Fibroblast of peridontal ligament (primary cell): ENCODE measurements around the gene TBC1D1.

Experiments
- DNase-seq: peaks from one replicate; pipeline ENCODE4 v3.0.0-alpha.2; 2010; ENCODE audit errors: extremely low read depth

The TBC1D1 gene

DNA sequence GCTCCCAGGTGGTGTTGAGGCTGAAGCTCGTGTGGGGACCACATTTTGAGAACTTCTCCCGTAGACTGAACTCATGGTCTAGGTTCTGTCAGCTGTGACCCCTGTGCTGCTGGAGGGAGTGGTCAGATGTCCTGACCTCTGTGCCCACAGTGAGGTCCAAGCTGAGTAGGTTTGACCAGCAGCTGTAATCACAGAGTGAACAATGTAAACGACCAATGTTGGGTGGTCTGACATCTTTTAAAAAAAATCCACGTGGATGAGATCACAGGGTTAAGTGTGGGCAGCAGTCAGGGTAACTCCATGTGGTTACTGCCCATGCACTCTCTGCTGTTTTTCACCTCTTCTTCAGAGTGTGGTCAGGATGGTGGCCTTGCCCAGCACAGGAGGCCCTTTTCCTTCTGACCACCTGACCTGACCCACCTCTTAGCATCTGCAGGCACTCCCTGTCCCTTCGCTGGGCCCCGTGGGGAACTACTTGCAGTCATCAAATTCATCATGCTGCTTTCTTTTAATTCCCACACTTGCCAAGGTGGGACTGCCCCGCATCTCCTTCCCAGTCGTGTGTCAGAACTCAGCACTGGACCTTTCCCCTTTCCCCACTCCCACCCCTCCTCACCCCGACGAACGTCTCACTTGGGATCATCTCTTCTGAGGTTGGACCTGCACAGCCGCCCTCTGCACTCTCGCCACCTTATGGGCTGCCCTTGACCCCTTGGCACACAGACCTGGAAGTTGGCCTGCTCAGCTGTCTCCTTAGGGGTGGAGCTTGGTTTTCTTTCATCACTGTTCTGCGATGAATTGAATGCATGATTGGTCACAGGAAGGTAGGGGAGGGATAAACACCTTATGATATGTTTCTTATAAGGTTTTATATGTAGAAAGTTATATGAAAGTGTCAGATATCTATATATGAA is 189.4 kb downstream of the TBC1D1 start:
- DNase-seq: no peak

DNA sequence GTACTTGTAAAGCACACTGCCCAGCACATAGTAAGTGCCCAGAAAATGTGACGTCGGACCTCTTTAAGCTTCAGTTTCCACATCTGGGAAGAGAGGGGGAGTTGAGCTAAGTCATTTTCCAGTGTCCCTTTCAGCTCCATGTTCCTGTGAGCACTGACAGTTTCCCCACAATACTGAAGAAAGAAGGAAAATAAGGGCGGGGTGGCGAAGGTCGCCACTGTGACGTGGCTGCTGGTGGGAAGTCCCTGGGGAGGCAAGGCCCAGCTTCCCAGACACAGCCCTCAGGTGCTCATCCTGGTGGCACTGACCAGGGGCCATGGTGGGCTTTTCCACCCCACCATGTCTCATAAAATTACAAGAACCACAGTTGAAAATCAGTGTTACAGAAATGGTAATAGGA is 191.1 kb downstream of the TBC1D1 start:
- DNase-seq: no peak

DNA sequence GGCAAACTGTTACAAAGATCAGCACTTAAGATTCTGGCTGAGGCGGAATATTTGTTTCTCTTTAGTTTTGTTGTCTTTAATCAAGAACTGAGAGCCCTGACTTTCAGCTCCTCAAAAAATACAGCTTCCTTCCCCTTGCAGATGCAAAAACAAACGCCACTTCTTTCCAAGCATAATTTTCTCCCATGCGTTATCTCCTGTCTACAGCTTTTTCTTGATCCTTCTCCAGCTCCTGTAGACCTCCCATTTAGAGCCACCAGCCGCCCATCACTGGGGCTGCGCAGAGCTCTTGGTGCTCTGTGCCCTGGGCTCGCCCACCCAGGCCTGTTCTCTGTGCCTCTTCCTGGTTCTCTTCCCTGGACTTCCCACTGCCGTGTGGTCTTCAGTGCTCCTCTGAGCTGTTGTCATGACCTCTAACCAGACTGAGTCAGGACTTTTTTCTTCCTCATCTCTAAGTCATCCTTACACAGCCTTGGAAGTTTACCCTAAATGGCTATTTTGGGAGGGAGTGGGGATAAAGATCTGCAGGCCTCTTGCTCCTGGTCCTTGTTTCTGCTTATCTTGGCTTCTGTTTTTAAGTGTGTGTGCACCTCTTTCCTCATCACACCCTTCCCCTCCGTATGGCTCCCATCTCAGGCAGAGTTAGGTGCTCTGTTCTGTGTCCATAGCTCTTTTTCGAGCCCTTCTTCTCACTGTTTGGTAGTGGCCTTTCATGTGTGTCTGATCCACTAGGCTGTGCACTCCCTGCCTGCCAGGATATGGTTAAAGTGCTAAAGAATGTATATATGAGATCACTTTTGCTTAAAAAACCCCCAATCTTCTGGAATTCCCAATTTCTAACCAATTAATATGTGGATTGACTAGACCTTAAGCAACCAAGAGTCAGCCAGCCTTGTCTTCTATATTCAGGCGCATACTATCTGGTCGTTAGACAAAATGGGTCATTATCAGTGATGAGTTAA is 191.8 kb downstream of the TBC1D1 start:
- peak; percentile 84 for DNase-seq

DNA sequence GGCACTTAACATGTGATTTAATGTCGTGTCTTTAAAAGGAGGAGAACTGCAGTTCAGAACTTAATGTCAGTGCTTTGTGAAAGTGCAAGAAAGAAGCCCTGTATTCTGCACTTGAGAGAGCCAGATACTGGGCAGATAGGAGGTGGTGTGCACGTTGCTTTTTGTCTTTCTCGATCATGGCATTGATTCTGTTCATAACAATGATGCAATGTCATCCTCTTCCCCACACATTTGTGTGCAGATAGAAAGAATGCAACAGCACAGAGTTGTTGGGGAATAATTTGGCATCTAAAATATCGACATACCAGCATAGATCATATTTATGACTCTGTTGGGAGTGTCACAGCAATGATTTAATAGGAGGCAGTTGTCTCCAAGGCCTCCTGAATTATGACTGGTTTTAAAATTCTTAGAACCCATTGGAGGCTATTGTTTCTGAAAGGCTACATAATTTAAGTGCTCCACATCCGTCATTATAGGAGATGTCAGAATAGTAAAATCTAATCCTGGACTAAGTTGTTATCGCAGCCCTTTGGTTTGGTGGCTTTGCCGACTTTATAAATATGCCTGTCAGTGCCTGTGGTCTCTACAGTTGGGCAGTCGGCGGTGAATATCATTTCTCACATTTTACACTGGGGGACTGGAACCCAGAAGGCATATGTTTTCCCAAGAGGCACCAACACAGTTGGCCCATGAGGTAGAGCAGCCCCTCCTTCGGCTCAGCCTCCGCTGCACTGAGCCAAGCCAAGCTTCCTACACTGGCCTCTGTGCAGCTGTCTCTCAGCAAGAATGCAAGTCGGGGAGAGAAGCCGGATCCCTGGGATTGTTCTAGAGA is 194.2 kb downstream of the TBC1D1 start:
- no peak for DNase-seq

- DNase-seq: no peak
Measured at GRCh38 chr4:38085751-38086150, 194.9 kb downstream of the TBC1D1 start.

GRCh38 chr4:38086151-38086848 is 195.4 kb downstream of the TBC1D1 start:
- no peak for DNase-seq

GRCh38 chr4:38086849-38087226 is 196.0 kb downstream of the TBC1D1 start:
- no peak for DNase-seq

DNA sequence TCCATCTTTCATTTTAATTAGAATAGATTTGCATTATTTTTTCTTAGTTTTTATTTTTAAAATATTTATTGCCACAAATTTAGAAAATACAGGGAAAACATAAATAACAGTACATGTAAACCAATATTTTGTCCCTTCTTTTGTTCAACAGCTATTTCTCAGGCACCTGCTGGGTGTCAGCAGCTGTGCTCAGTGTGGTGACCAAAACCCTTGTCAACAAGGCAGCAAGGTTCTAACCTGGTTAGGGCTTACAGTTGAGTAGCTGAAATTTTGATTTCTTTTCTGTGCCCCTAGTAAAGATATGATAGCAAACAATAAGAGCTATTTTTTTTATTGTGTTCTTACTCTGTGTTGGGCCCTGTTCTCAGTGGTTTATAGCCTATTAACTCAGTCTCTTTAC is 197.4 kb downstream of the TBC1D1 start:
- DNase-seq: no peak

- no peak for DNase-seq
Measured at GRCh38 chr4:38089961-38090360, 199.1 kb downstream of the TBC1D1 start.

GRCh38 chr4:38090455-38091246 is 199.8 kb downstream of the TBC1D1 start:
- DNase-seq: no peak

GRCh38 chr4:38091636-38092035 is 200.8 kb downstream of the TBC1D1 start:
- peak; percentile 77 for DNase-seq

GRCh38 chr4:38092701-38093100 is 201.8 kb downstream of the TBC1D1 start:
- peak; percentile 32 for DNase-seq

GRCh38 chr4:38094419-38094818 is 203.5 kb downstream of the TBC1D1 start:
- DNase-seq: no peak

- DNase-seq: no peak
Measured at GRCh38 chr4:38095691-38096090, 204.8 kb downstream of the TBC1D1 start.

- DNase-seq: no peak
Measured at GRCh38 chr4:38097818-38098217, 206.9 kb downstream of the TBC1D1 start.

DNA sequence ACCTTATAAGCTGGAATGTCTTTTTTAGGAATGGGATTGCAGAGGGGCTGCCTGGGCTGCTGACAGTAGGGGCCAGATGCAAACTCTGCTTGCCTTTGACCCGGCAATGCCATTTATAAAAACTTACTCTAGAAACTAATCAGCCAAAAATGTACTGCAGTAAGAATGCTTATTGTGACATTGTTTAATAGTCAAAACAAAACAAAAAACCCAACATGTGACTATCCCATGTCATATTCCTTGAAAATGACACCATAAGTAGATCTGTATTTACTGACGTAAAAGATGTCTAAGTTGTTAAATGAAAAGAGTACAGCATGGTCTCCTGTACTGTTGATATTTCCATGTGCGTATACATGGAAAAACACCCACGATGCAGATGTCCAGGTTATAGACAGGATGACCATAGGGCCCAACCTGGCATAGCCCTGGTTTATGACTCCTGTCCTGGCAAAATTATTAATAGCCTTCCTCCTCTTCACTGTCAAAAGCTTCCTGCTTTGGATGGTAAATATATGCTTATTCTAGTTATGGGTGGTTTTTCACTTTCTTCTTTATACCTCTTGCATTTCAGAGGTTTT is 208.2 kb downstream of the TBC1D1 start:
- no peak for DNase-seq

DNA sequence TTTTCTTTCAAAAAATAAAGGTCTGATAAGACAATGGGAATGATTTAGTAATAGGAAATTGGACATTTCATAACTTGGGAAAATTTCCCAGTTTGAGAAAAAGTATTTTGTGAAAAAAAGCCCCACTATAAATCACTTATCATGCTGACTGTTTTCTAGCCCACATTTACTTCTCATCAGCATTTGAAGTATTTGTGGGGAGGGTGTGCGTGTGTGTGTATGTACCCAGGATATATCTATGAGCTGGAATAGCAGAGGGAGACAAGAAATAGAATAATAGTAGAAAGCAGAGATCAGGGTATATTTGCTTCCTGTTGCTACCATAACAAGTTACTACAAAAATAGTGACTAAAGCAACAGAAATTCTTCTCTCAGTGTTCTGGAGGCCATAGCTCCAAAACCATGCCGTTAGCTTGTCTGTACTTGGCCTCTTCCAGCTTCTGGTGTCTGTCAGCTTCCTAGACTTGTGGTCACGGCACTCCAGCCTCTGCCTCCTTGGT is 209.1 kb downstream of the TBC1D1 start:
- peak; percentile 64 for DNase-seq

DNA sequence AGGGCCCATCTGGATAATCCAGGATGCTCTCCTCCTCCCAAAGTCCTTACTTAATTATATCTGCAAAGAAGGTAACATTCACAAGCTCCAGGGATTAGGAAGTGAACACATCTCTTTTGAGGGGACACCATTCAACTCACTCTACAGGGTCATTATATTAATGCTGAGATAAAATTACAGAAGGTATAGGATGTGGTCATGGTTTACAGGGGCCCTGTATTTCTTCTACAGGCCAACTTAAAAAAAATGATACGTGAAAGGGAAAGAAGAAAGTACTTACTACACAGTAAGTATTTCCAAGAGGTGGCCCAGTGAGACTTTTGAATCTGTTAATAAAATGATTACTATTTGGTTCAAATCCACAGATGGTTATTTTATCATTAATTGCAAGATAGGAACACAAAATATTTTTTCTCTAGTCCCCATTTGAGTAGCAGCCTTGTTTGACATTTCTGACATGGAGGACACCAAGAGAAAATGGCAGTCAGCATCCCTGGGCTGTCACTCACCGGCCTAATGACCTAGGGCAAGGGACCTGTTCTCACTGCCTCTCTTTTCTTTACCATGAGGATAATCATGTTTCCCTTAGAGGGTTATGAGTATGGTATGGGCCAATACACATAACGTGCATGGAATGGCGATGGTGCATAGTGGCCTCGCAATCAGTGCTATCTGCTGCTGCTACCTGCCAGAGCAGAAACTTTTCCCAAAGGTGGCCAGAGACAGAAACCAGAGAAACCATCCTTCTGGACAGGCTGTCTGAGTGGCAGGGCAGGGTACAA is 209.8 kb downstream of the TBC1D1 start:
- DNase-seq: no peak

DNA sequence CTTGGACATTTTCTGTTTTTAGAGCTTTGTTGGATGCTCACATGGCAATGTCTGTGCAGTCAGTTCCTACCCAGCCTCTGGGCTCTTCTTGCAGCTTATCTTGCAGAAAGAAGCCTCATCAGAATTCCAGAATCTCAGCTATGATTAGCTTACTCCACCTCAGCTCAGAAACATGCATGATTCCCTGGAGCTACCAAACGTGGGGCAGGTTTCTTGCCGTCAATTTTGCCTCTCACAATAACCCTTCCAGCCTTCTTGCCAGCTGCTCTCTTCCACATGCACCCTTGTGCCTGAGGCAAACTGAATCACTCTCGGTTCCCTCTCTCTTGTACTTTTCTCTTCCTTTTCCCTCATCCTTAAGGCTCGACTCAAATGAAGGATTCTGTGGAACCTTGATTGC is 210.7 kb downstream of the TBC1D1 start:
- no peak for DNase-seq
